Body of pancreas (tissue), 4 donors: ENCODE data around the gene MAGI1.

Experiments used
- CTCF ChIP-seq, 7 experiments: fragments of 450-650 bp in 4 of 7; fragments of 200-600 bp in 3 of 7; sonication (generic) in 3 of 7; IDR thresholded peaks; one replicate each; pipeline ENCODE4 v1.5.1; 2016 to 2019; ENCODE audit warnings: antibody characterized with exemption in 7 of 7
- POLR2A ChIP-seq, 3 donors: fragments of 450-650 bp; IDR thresholded peaks; one replicate each; pipeline ENCODE4 v1.6.1; 2016; ENCODE audit warnings: antibody characterized with exemption in 3 of 3, mild to moderate bottlenecking in 2 of 3

GRCh38 chr3:65556934-65557577 lies 481.7 kb downstream of the MAGI1 start:
- TF ChIP-seq CTCF (IDR thresholded peaks at IDR 0.05): no peak
- TF ChIP-seq POLR2A (IDR thresholded peaks at IDR 0.05): no peak
